Osteocyte (in vitro differentiated cells): ENCODE measurements around the gene PCGF3. TPM values are rescaled to one million over a fixed set of nuclear protein-coding genes. Genes with fewer than 3 reads are reported as not detected.
"Not testable (repeated sequence)": the region's sequence is repeated elsewhere in the genome, so short reads cannot be mapped to it uniquely, and the experiment has no call there.

Source experiments
- DNase-seq: peaks from one replicate; pipeline ENCODE4 v3.0.0; 2021; ENCODE audit warnings: mixed read lengths; ENCODE audit not compliant: unreplicated experiment; ENCODE audit errors: extremely low spot score
- H3K27ac Mint-ChIP-seq: one replicate; pipeline ENCODE4 v1.8.0; 2021; ENCODE audit warnings: mild to moderate bottlenecking, mixed read lengths; ENCODE audit not compliant: unreplicated experiment
- H3K27me3 Mint-ChIP-seq: one replicate; pipeline ENCODE4 v1.8.0; 2021; ENCODE audit warnings: mixed read lengths; ENCODE audit not compliant: unreplicated experiment
- H3K36me3 Mint-ChIP-seq: one replicate; pipeline ENCODE4 v1.8.0; 2021; ENCODE audit warnings: mixed read lengths; ENCODE audit not compliant: unreplicated experiment
- H3K4me1 Mint-ChIP-seq: one replicate; pipeline ENCODE4 v1.8.0; 2021; ENCODE audit warnings: mixed read lengths; ENCODE audit not compliant: unreplicated experiment
- H3K4me3 Mint-ChIP-seq: one replicate; pipeline ENCODE4 v1.8.0; 2021; ENCODE audit warnings: mild to moderate bottlenecking, moderate library complexity, mixed read lengths; ENCODE audit not compliant: unreplicated experiment
- H3K9me3 Mint-ChIP-seq: one replicate; pipeline ENCODE4 v1.8.0; 2021; ENCODE audit warnings: mixed read lengths; ENCODE audit not compliant: unreplicated experiment
- CTCF ChIP-seq: fragments of 200-600 bp; sonication (generic); IDR thresholded peaks from 2 replicates; pipeline ENCODE4 v1.5.0; 2021; ENCODE audit warnings: antibody characterized with exemption, mild to moderate bottlenecking, moderate library complexity
- total RNA-seq: library from RNA; stranded (reverse); gene quantifications from 2 replicates; pipeline ENCODE4 v1.2.1, GENCODE V29; 2021

Gene PCGF3
- total RNA-seq, 1 donor from 2014 or later: 70.0 TPM

GRCh38 chr4:666436-666810, 39.2 kb upstream of the PCGF3 start:
- Mint-ChIP-seq H3K9me3 (no peaks in the 10 kb centered on the region), H3K4me1 (peaks cover 1% of the 10 kb centered on the region), H3K4me3 (no peak overlapping the region), H3K36me3 (no peaks in the 10 kb centered on the region), H3K27ac (no peak overlapping the region), H3K27me3 (no peaks in the 10 kb centered on the region)
- DNase-seq: no peak
- TF ChIP-seq CTCF: no peak

DNA sequence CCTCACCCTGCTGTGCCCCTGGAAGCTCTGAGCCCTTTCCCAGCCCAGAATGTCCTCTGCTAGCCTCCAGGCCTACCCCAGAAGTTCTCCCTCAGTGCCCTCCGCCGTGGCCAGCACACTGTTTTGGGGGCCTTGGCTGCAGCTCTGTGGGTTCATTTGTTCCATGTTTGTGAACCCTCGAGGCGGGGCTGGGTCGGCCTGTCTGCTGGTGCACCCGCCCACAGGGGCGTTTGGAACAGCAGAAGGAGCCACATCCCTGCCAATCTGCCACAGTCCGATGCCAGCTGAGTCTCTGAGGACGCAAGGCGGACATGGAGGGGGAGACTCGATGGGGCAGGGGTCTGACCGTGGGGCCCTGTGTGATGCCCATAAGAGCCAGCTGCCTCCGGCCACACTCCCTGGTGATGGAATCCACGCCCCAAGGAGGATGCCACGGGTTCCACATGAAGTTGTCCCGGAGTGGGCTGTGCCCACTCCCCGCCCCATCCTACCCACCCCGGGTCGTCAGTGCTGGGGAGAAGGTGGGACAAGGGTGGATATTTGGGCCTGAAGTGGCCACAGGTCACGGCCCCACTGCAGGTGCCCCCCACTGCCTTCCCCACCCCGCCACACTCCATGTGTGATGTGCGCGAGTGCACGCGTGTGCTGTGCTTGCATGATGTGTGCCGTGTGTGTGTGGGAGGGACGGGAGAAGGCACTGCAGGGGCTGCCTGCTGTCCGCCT, 38.6 kb upstream of the PCGF3 start:
- Mint-ChIP-seq H3K4me1 (peaks cover 1% of the 10 kb centered on the region), H3K27ac (no peak overlapping the region), H3K36me3 (peaks cover 4% of the 10 kb centered on the region), H3K27me3 (no peaks in the 10 kb centered on the region), H3K9me3 (no peaks in the 10 kb centered on the region), H3K4me3 (no peak overlapping the region)
- TF ChIP-seq CTCF: no peak
- DNase-seq: no peak

DNA sequence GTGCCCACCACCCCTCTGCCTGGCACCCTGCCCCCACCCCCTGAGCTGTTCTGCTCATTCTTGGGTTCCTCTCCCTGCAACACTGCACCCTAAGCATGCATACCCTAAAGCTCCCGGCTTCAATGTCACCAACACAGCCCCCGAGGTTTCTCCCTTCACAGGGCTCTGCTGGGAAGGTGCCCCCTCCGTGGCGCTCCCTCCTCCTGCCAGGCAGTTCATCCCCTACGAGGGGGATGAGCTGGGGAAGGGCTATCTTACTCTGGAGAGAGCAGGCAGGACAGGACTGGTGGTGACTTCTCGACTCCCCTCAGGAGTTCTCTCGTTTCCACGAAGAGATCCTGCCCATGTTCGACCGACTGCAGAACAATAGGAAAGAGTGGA, 38.1 kb upstream of the PCGF3 start:
- Mint-ChIP-seq H3K27ac (no peak overlapping the region), H3K4me3 (no peak overlapping the region)

DNA sequence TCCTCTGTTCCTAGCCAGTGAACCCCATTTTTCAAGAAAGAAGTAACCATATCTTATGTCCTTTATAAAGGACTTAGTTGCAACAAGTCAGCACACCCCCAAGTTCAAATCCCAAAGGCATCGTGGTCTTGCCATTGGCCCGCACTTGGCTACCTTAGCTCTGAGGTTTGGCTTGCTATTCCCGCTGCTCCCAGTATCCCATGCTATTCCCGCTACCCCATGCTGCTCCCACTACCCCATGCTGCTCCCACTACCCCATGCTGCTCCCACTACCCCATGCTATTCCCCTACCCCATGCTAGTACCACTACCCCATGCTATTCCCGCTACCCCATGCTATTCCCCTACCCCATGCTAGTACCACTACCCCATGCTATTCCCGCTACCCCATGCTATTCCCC, 37.4 kb upstream of the PCGF3 start:
- not testable (repeated sequence) for H3K4me1 Mint-ChIP-seq, H3K36me3 Mint-ChIP-seq, DNase-seq, H3K27ac Mint-ChIP-seq, H3K9me3 Mint-ChIP-seq, H3K4me3 Mint-ChIP-seq, H3K27me3 Mint-ChIP-seq

More for the DNA sequence above, 38.1 kb upstream of the PCGF3 start:
- no peaks in the 10 kb centered on the region for H3K27me3 Mint-ChIP-seq
- peaks cover 8% of the 10 kb centered on the region for H3K36me3 Mint-ChIP-seq
- no peaks in the 10 kb centered on the region for H3K9me3 Mint-ChIP-seq
- TF ChIP-seq CTCF: no peak
- peaks cover 1% of the 10 kb centered on the region for H3K4me1 Mint-ChIP-seq
- DNase-seq: no peak

- not testable (repeated sequence) for H3K4me3 Mint-ChIP-seq, DNase-seq, H3K27me3 Mint-ChIP-seq, H3K27ac Mint-ChIP-seq, H3K4me1 Mint-ChIP-seq, H3K36me3 Mint-ChIP-seq, H3K9me3 Mint-ChIP-seq
Measured at GRCh38 chr4:669806-670559, 35.6 kb upstream of the PCGF3 start.

DNA sequence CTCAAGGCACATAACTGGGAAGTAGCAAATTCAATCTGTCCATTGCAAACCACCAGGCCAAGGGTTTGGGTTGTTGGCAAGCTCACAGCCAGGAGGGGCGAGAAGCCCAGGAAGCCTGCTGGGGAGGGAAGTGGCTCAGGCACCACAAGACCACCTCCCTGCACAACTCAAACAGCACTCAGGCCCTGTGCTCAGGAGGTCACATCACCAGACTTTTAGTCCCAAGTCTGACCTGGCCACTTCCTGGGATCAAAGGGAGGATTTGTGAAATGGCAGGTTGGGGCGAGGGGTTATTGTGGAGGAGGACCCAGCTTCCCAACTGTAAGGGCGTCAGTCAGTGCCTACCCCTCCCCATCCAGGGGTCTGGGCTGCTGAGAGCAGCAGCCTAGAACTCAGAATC, 33.9 kb upstream of the PCGF3 start:
- H3K36me3 Mint-ChIP-seq: peaks cover 8% of the 10 kb centered on the region
- H3K27ac Mint-ChIP-seq: no peak overlapping the region
- no peak for TF ChIP-seq CTCF
- DNase-seq: no peak
- H3K27me3 Mint-ChIP-seq: no peaks in the 10 kb centered on the region
- H3K4me3 Mint-ChIP-seq: no peak overlapping the region
- peaks cover 11% of the 10 kb centered on the region for H3K4me1 Mint-ChIP-seq
- no peaks in the 10 kb centered on the region for H3K9me3 Mint-ChIP-seq
